Smooth muscle cell (in vitro differentiated cells): ENCODE results near the gene TTC23L. TPM values are rescaled to one million over a fixed set of nuclear protein-coding genes. Genes with fewer than 3 reads are reported as not detected.
A peak's percentile ranks its signal among the peaks of the same experiment; 100 is the strongest.
"Not testable (repeated sequence)": the region's sequence is repeated elsewhere in the genome, so short reads cannot be mapped to it uniquely, and the experiment has no call there.

Experiments used
- DNase-seq: peaks from one replicate; lab custom pipeline; 2025; ENCODE audit not compliant: unreplicated experiment; lab: John Stamatoyannopoulos, UW
- H2AFZ ChIP-seq: fragments of 200-600 bp; sonication (generic); 2 replicates; pipeline ENCODE4 v1.6.0; 2016; ENCODE audit warnings: antibody characterized with exemption, low read depth, mild to moderate bottlenecking
- H3F3A ChIP-seq: fragments of 200-600 bp; sonication (generic); 2 replicates; pipeline ENCODE4 v1.6.0; 2017; ENCODE audit warnings: antibody characterized with exemption, low read depth
- H3K27ac ChIP-seq: fragments of 200-600 bp; sonication (generic); 2 replicates; pipeline ENCODE4 v1.5.1; 2016; ENCODE audit warnings: low read depth, mild to moderate bottlenecking
- H3K27me3 ChIP-seq: fragments of 200-600 bp; sonication (generic); 2 replicates; pipeline ENCODE4 v1.6.1; 2016; ENCODE audit warnings: low read depth, mild to moderate bottlenecking
- H3K36me3 ChIP-seq: fragments of 200-600 bp; sonication (generic); 2 replicates; pipeline ENCODE4 v1.5.1; 2016; ENCODE audit warnings: low read depth
- H3K4me1 ChIP-seq: fragments of 200-600 bp; sonication (generic); 2 replicates; pipeline ENCODE4 v1.5.1; 2016; ENCODE audit warnings: low read depth
- H3K4me2 ChIP-seq: fragments of 200-600 bp; sonication (generic); 2 replicates; pipeline ENCODE4 v1.6.0; 2016; ENCODE audit warnings: mild to moderate bottlenecking
- H3K4me3 ChIP-seq: fragments of 200-600 bp; sonication (generic); 2 replicates; pipeline ENCODE4 v1.5.1; 2016; ENCODE audit warnings: mild to moderate bottlenecking
- H3K79me2 ChIP-seq: fragments of 200-600 bp; sonication (generic); 2 replicates; pipeline ENCODE4 v1.6.0; 2016; ENCODE audit warnings: low read depth, mild to moderate bottlenecking
- H3K9ac ChIP-seq: fragments of 200-600 bp; sonication (generic); 2 replicates; pipeline ENCODE4 v1.6.0; 2016; ENCODE audit warnings: low read depth
- H3K9me3 ChIP-seq: fragments of 200-600 bp; sonication (generic); replicated peaks from 2 replicates; pipeline ENCODE4 v1.5.1; 2016; ENCODE audit warnings: low read depth
- H4K20me1 ChIP-seq: fragments of 200-600 bp; sonication (generic); 2 replicates; pipeline ENCODE4 v1.6.0; 2016; ENCODE audit warnings: low read depth
- WGBS: methylation state at CpG from one replicate; pipeline ENCODE4 v1.1.7; 2016; ENCODE audit warnings: low lambda C conversion rate; 5-methylcytosine and 5-hydroxymethylcytosine counted together
- polyA plus RNA-seq: library from polyadenylated mRNA; unstranded; fragments of >200 nt; fragmentation: Nextera tagmentation; extraction: Ambion mirVana; gene quantifications from 2 replicates; pipeline ENCODE4 v1.2.1, GENCODE V29; 2016
- total RNA-seq: library from RNA; depleted of rRNA; stranded (reverse); fragments of >200 nt; gene quantifications from 2 replicates; pipeline ENCODE4 v1.2.3, GENCODE V29; 2014
- TF ChIP-seq, protein P1 (sequence below): fragments of 200-600 bp; sonication (generic); IDR thresholded peaks from 2 replicates; pipeline ENCODE4 v1.5.1; 2017; ENCODE audit warnings: borderline replicate concordance, mild to moderate bottlenecking, antibody characterized with exemption; ENCODE audit not compliant: insufficient read depth, poor library complexity, severe bottlenecking

The TTC23L gene
- total and polyA plus RNA-seq, 2 experiments from 2014 or later = 0.04 to 0.08 TPM

DNA sequence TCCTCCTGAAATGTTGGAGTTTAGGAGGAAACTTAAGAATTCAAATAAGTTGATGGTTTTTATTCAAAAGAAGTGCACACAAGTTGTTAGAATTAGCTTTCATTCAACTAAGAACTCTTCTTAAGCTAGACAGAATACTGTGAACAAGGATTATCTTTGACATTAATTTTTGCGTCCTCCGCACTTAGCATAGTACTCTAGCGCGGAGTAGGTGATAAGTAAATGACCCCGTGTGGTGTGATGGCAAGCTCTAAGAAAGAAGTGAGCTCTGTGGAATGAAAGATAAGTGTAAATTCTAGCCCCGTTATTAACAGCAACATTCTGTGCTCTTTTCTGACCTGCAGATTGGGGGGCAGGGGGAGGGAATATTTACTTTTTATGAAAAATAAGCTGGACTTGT is 77.6 kb downstream of the TTC23L start:
- Histone ChIP-seq H4K20me1 (no peaks in the 10 kb centered on the region), H3K9ac (peak overlapping the region; percentile 85), H3K27ac (no peak overlapping the region), H3F3A (no peaks in the 10 kb centered on the region), H3K36me3 (peaks cover 12% of the 10 kb centered on the region), H2AFZ (no peak overlapping the region), H3K27me3 (no peaks in the 10 kb centered on the region), H3K4me1 (peaks cover 21% of the 10 kb centered on the region), H3K4me3 (peak overlapping the region; percentile 98), H3K79me2 (peaks cover 70% of the 10 kb centered on the region), H3K9me3 (no peaks in the 10 kb centered on the region), H3K4me2 (peak overlapping the region; percentile 98)
- no peak for DNase-seq
- TF ChIP-seq, protein P1, sequence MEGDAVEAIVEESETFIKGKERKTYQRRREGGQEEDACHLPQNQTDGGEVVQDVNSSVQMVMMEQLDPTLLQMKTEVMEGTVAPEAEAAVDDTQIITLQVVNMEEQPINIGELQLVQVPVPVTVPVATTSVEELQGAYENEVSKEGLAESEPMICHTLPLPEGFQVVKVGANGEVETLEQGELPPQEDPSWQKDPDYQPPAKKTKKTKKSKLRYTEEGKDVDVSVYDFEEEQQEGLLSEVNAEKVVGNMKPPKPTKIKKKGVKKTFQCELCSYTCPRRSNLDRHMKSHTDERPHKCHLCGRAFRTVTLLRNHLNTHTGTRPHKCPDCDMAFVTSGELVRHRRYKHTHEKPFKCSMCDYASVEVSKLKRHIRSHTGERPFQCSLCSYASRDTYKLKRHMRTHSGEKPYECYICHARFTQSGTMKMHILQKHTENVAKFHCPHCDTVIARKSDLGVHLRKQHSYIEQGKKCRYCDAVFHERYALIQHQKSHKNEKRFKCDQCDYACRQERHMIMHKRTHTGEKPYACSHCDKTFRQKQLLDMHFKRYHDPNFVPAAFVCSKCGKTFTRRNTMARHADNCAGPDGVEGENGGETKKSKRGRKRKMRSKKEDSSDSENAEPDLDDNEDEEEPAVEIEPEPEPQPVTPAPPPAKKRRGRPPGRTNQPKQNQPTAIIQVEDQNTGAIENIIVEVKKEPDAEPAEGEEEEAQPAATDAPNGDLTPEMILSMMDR = no peak
- whole genome bisulfite sequencing = 9% methylated on average over 6 of the region's 6 CpGs

DNA sequence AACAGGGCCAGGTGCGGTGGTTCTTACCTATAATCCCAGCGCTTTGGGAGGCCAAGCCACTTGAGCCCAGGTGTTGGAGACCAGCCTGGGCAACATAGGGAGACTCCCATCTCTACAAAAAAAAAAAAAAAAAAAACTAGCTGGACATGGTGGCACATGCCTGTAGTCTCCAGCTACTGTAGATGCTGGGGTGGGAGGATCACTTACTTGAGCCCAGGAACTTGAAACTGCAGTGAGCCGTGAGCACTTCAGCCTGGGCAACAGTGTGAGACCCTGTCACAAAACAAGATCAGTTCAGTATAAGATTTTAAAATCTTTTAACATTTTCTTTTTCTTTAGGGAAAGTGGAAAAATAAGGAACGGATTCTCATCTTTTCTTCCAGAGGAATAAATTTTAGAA is 79.1 kb downstream of the TTC23L start:
- TF ChIP-seq, protein P1 = no peak
- no peak for DNase-seq
- WGBS = 91% methylated on average over 4 of the region's 4 CpGs
- no peak overlapping the region for H3K27ac ChIP-seq
- H3K4me2 ChIP-seq = no peak overlapping the region
- peaks cover 8% of the 10 kb centered on the region for H3F3A ChIP-seq
- no peak overlapping the region for H2AFZ ChIP-seq
- peaks cover 14% of the 10 kb centered on the region for H3K36me3 ChIP-seq
- no peak overlapping the region for H3K9ac ChIP-seq
- peaks cover 21% of the 10 kb centered on the region for H3K4me1 ChIP-seq
- no peaks in the 10 kb centered on the region for H3K9me3 ChIP-seq
- H4K20me1 ChIP-seq = no peaks in the 10 kb centered on the region
- H3K4me3 ChIP-seq = no peak overlapping the region
- H3K79me2 ChIP-seq = peaks cover 66% of the 10 kb centered on the region
- no peaks in the 10 kb centered on the region for H3K27me3 ChIP-seq

DNA sequence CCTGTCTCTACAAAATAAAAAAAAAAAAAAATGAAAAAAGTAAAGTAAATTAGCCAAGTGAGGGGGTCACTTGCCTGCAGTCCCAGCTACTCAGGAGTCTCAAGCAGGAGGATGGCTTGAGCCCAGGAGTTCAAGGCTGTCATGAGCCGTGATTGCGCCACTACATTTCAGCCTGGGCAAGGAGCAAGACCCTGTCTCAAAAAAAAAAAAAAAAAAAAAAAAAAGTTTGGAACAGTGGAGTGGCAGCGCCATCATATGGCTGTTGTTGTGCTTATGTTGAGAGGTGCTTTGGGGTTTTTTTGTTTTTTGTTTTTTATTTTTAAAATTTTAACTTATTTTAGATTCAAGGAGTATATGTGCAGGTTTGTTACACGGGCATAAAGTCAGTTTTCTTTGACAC is 80.1 kb downstream of the TTC23L start:
- H3K4me3 ChIP-seq = no peak overlapping the region
- no peak overlapping the region for H3K9ac ChIP-seq
- 89% methylated on average over 4 of the region's 4 CpGs for WGBS
- H4K20me1 ChIP-seq = no peaks in the 10 kb centered on the region
- no peak overlapping the region for H2AFZ ChIP-seq
- no peak overlapping the region for H3K4me2 ChIP-seq
- peaks cover 14% of the 10 kb centered on the region for H3K36me3 ChIP-seq
- peaks cover 55% of the 10 kb centered on the region for H3K79me2 ChIP-seq
- peaks cover 14% of the 10 kb centered on the region for H3K4me1 ChIP-seq
- no peak for DNase-seq
- H3K27me3 ChIP-seq = no peaks in the 10 kb centered on the region
- no peaks in the 10 kb centered on the region for H3K9me3 ChIP-seq
- H3F3A ChIP-seq = peaks cover 9% of the 10 kb centered on the region
- peak overlapping the region; percentile 30 for H3K27ac ChIP-seq
- TF ChIP-seq, protein P1 = peak; percentile 23

DNA sequence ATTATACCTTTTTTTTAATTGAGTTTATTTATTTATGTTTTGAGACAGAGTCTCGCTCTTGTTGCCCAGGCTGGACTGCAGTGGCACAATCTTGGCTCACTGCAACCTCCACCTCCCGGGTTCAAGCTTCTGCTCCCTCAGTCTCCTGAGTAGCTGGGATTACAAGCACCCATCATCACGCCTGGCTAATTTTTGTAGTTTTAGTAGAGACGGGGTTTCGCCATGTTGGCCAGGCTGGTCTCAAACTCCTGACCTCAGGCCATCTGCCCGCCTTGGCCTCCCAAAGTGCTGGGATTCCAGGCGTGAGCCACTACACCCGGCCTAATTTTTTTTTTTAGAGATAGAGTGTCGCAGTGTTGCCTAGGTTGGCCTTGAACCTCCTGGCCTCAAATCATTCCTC is 84.3 kb downstream of the TTC23L start:
- H3F3A ChIP-seq = peaks cover 18% of the 10 kb centered on the region
- peaks cover 25% of the 10 kb centered on the region for H3K79me2 ChIP-seq
- H3K4me3 ChIP-seq, H3K4me1 ChIP-seq, H3K9me3 ChIP-seq, H3K27me3 ChIP-seq, DNase-seq, H3K4me2 ChIP-seq, H2AFZ ChIP-seq, H4K20me1 ChIP-seq: not testable (repeated sequence)
- H3K9ac ChIP-seq = peak overlapping the region; percentile 38
- 94% methylated on average over 9 of the region's 9 CpGs for WGBS
- H3K36me3 ChIP-seq = peaks cover 22% of the 10 kb centered on the region
- H3K27ac ChIP-seq = peak overlapping the region; percentile 84
